ENCODE results near the gene PRKCE. TPM values are rescaled to one million over a fixed set of nuclear protein-coding genes. Genes with fewer than 3 reads are reported as not detected.

Gene PRKCE
- polyA plus RNA-seq, 3 donors: 1.3 to 7.7 (median 2.3) TPM

DNA sequence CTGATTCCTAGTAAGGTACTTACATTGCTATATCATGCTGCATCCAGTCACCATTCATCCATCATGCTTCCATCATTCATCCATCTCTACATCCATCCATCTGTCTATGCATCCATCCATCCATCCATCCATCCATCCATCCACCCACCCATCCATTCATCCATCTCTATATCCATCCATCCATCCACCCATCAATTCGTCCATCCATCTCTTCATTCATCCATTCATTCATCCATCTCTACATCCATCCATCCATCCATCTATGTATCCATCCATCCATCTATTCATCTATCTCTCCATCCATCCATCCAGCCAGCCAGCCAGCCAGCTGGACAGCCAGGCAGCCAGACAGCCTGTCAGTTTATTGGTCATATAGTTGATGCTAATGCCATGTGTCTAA is 20.7 kb downstream of the PRKCE start:
- WGBS (ENCODE audit: insufficient coverage): 100% methylated on average over 1 of the region's 1 CpG
- intact Hi-C loops (cut with micrococcal nuclease): no loop called here
- no peak overlapping the region for H3K27ac Mint-ChIP-seq
- H3K36me3 Mint-ChIP-seq: peaks cover 6 to 11% of the 10 kb centered on the region in 2 donors
- no peak overlapping the region for H3K4me3 Mint-ChIP-seq
- TF ChIP-seq, protein P1, sequence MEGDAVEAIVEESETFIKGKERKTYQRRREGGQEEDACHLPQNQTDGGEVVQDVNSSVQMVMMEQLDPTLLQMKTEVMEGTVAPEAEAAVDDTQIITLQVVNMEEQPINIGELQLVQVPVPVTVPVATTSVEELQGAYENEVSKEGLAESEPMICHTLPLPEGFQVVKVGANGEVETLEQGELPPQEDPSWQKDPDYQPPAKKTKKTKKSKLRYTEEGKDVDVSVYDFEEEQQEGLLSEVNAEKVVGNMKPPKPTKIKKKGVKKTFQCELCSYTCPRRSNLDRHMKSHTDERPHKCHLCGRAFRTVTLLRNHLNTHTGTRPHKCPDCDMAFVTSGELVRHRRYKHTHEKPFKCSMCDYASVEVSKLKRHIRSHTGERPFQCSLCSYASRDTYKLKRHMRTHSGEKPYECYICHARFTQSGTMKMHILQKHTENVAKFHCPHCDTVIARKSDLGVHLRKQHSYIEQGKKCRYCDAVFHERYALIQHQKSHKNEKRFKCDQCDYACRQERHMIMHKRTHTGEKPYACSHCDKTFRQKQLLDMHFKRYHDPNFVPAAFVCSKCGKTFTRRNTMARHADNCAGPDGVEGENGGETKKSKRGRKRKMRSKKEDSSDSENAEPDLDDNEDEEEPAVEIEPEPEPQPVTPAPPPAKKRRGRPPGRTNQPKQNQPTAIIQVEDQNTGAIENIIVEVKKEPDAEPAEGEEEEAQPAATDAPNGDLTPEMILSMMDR (IDR thresholded peaks at IDR 0.05): no peak
- H3K79me2 ChIP-seq (ENCODE audit: insufficient read depth, low read length): peaks cover 10% of the 10 kb centered on the region
- no peaks in the 10 kb centered on the region for H3K9me3 Mint-ChIP-seq
- DNase-seq: no peak
- H3K27ac ChIP-seq (ENCODE audit: low read depth in 1 of 2, low read length in 2 of 2): no peak overlapping the region
- no peaks in the 10 kb centered on the region for H3K36me3 ChIP-seq (replicated peaks in 1 of 2; ENCODE audit: control insufficient read depth in 1 of 2, insufficient read depth in 2 of 2, low read length in 2 of 2)
- no peaks in the 10 kb centered on the region for H3K27me3 ChIP-seq (ENCODE audit: control insufficient read depth in 2 of 2, insufficient read depth in 2 of 2, low read length in 2 of 2)
- no peak overlapping the region for H3K9ac ChIP-seq (ENCODE audit: insufficient read depth, low read length, poor library complexity, severe bottlenecking)
- peaks cover 17% of the 10 kb centered on the region for H3K4me1 Mint-ChIP-seq
- no peak overlapping the region for H2AFZ ChIP-seq (ENCODE audit: insufficient read depth, low read depth, low read length, poor library complexity, severe bottlenecking)
- no peaks in the 10 kb centered on the region for H3K9me3 ChIP-seq (replicated peaks in 1 of 2; ENCODE audit: control insufficient read depth in 1 of 2, insufficient read depth in 1 of 2, low read length in 2 of 2)
- no peaks in the 10 kb centered on the region for H3K4me1 ChIP-seq (ENCODE audit: control insufficient read depth in 1 of 2, insufficient read depth in 2 of 2, low read length in 2 of 2)
- H3K4me3 ChIP-seq (replicated peaks in 1 of 3; ENCODE audit: low read depth in 2 of 3, low read length in 3 of 3): no peak overlapping the region
- no peaks in the 10 kb centered on the region for H3K27me3 Mint-ChIP-seq (ENCODE audit: low read depth in 3 of 3)
- H4K20me1 ChIP-seq (ENCODE audit: insufficient read depth, low read length): peaks cover 52% of the 10 kb centered on the region
- no peak overlapping the region for H3K4me2 ChIP-seq (replicated peaks; ENCODE audit: extremely low read depth, low read length, poor library complexity, severe bottlenecking)

DNA sequence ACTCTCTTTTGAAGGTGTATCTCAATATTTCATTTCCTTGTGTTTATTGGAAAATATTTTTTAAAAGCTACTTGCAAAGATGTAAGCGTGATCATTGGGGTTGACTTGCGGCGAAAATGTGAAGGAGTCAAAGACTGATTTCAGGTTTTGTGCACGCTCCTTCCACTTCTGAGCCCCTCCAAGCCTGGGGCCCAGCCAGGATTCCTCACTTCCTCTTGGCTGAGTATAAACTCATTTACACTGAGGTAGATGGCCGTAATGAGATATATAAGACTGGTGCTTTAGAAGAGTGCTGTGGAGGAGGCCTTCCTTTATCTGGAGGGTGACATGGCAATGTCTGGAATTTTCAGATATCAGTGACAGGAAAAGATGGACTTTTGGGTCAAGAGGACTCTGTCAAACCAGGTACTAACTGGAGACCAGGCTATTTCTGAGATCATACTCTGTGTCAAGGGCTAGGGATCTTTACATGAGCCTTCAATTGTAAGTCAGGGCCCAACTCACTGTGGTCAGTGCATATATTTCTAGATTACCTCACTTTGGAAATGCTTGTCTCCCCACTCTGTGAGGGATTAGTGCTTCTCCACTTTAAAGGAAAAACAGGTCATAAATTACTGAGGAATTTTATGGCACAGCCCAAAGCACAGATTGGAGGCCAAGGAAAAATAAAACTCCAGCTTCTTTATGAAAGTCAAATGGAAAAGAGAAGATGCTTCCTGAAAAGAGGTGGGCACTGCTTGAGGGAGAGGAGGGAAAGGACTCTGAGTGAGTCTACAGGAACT is 22.8 kb downstream of the PRKCE start:
- intact Hi-C loops (cut with micrococcal nuclease): no loop called here
- H3K36me3 ChIP-seq (replicated peaks in 1 of 2; ENCODE audit: control insufficient read depth in 1 of 2, insufficient read depth in 2 of 2, low read length in 2 of 2): no peaks in the 10 kb centered on the region
- H3K4me3 Mint-ChIP-seq: no peak overlapping the region
- no peaks in the 10 kb centered on the region for H3K9me3 Mint-ChIP-seq
- peaks cover 5% of the 10 kb centered on the region for H3K79me2 ChIP-seq (ENCODE audit: insufficient read depth, low read length)
- TF ChIP-seq, protein P1 (IDR thresholded peaks at IDR 0.05): no peak
- H3K4me2 ChIP-seq (replicated peaks; ENCODE audit: extremely low read depth, low read length, poor library complexity, severe bottlenecking): no peak overlapping the region
- H3K9ac ChIP-seq (ENCODE audit: insufficient read depth, low read length, poor library complexity, severe bottlenecking): no peak overlapping the region
- H3K27me3 ChIP-seq (ENCODE audit: control insufficient read depth in 2 of 2, insufficient read depth in 2 of 2, low read length in 2 of 2): no peaks in the 10 kb centered on the region
- DNase-seq: no peak
- no peak overlapping the region for H3K4me3 ChIP-seq (replicated peaks in 1 of 3; ENCODE audit: low read depth in 2 of 3, low read length in 3 of 3)
- no peaks in the 10 kb centered on the region for H3K9me3 ChIP-seq (replicated peaks in 1 of 2; ENCODE audit: control insufficient read depth in 1 of 2, insufficient read depth in 1 of 2, low read length in 2 of 2)
- no peak overlapping the region for H3K27ac ChIP-seq (ENCODE audit: low read depth in 1 of 2, low read length in 2 of 2)
- peaks cover 17% of the 10 kb centered on the region for H3K4me1 Mint-ChIP-seq
- no peaks in the 10 kb centered on the region for H3K27me3 Mint-ChIP-seq (ENCODE audit: low read depth in 3 of 3)
- WGBS (ENCODE audit: insufficient coverage): 81% methylated on average over 4 of the region's 5 CpGs
- no peak overlapping the region for H2AFZ ChIP-seq (ENCODE audit: insufficient read depth, low read depth, low read length, poor library complexity, severe bottlenecking)
- H4K20me1 ChIP-seq (ENCODE audit: insufficient read depth, low read length): peaks cover 40% of the 10 kb centered on the region
- H3K36me3 Mint-ChIP-seq: peaks cover 6 to 14% of the 10 kb centered on the region in 2 donors
- no peaks in the 10 kb centered on the region for H3K4me1 ChIP-seq (ENCODE audit: control insufficient read depth in 1 of 2, insufficient read depth in 2 of 2, low read length in 2 of 2)
- H3K27ac Mint-ChIP-seq: no peak overlapping the region
